ENCODE measurements around the gene ZNRF1. TPM values are rescaled to one million over a fixed set of nuclear protein-coding genes. Genes with fewer than 3 reads are reported as not detected.
"Not testable (repeated sequence)": the region's sequence is repeated elsewhere in the genome, so short reads cannot be mapped to it uniquely, and the experiment has no call there.

Gene ZNRF1
- total RNA-seq, 1 experiment from 2014 or later = 11.6 TPM

- DNase-seq (ENCODE audit: extremely low read depth, low read depth) = no peak
These were observed 112.7 kb downstream of the ZNRF1 start for GRCh38 chr16:75111514-75111940.

GRCh38 chr16:75111961-75112733 lies 113.3 kb downstream of the ZNRF1 start:
- DNase-seq (ENCODE audit: extremely low read depth, low read depth) = no peak

- DNase-seq (ENCODE audit: extremely low read depth, low read depth) = no peak
These were observed 114.1 kb downstream of the ZNRF1 start for GRCh38 chr16:75112734-75113491.

GRCh38 chr16:75113541-75114121 lies 114.8 kb downstream of the ZNRF1 start:
- no peak for DNase-seq (ENCODE audit: extremely low read depth, low read depth)

- no peak for DNase-seq (ENCODE audit: extremely low read depth, low read depth)
These were observed 115.5 kb downstream of the ZNRF1 start for GRCh38 chr16:75114179-75114945.

GRCh38 chr16:75114946-75115825 lies 116.4 kb downstream of the ZNRF1 start:
- DNase-seq (ENCODE audit: extremely low read depth, low read depth) = no peak

- peak; percentile 78 for DNase-seq (ENCODE audit: extremely low read depth, low read depth)
These were observed 117.5 kb downstream of the ZNRF1 start, which contains the start of gene LDHD for GRCh38 chr16:75116081-75116910. Gene LDHD (minus strand): TSS chr16:75116780. CDS start chr16:75116720, 60 bp downstream.

- no peak for DNase-seq (ENCODE audit: extremely low read depth, low read depth)
These were observed 118.1 kb downstream of the ZNRF1 start for GRCh38 chr16:75116911-75117245.

GRCh38 chr16:75118943-75119539 lies 120.2 kb downstream of the ZNRF1 start:
- no peak for DNase-seq (ENCODE audit: extremely low read depth, low read depth)

GRCh38 chr16:75120253-75120652 lies 121.4 kb downstream of the ZNRF1 start:
- no peak for DNase-seq (ENCODE audit: extremely low read depth, low read depth)

GRCh38 chr16:75121949-75122568 lies 123.2 kb downstream of the ZNRF1 start:
- no peak for DNase-seq (ENCODE audit: extremely low read depth, low read depth)

- no peak for DNase-seq (ENCODE audit: extremely low read depth, low read depth)
These were observed 123.8 kb downstream of the ZNRF1 start for GRCh38 chr16:75122609-75123008.

- DNase-seq (ENCODE audit: extremely low read depth, low read depth) = no peak
These were observed 129.0 kb downstream of the ZNRF1 start for GRCh38 chr16:75127713-75128415.

GRCh38 chr16:75129421-75130149 lies 130.8 kb downstream of the ZNRF1 start:
- not testable (repeated sequence) for DNase-seq (ENCODE audit: extremely low read depth, low read depth)

- no peak for DNase-seq (ENCODE audit: extremely low read depth, low read depth)
These were observed 131.4 kb downstream of the ZNRF1 start for GRCh38 chr16:75130150-75130771.

GRCh38 chr16:75131081-75131480 lies 132.3 kb downstream of the ZNRF1 start:
- DNase-seq (ENCODE audit: extremely low read depth, low read depth) = no peak
